ENCODE results near the gene SLC25A5. TPM values are rescaled to one million over a fixed set of nuclear protein-coding genes. Genes with fewer than 3 reads are reported as not detected.

Gene SLC25A5
- total and polyA plus RNA-seq, 2 experiments from 2014 or later: 348 to 451 TPM

- H3K4me3 Mint-ChIP-seq: no peak overlapping the region
- ATAC-seq: peak; percentile 53
- peaks cover 16% of the 10 kb centered on the region for H3K4me1 Mint-ChIP-seq
Observed at GRCh38 chrX:119427024-119427794, 41.0 kb upstream of the SLC25A5 start.

More at GRCh38 chrX:119427024-119427794, 41.0 kb upstream of the SLC25A5 start:
- peak overlapping the region; percentile 41 for H3K27ac Mint-ChIP-seq
- no peaks in the 10 kb centered on the region for H3F3A ChIP-seq (replicated peaks; ENCODE audit: low read depth)
- H3K4me3 ChIP-seq: no peak overlapping the region
- H3K27me3 Mint-ChIP-seq (ENCODE audit: insufficient read depth, low read depth, poor library complexity): no peaks in the 10 kb centered on the region
- no peaks in the 10 kb centered on the region for H3K79me2 ChIP-seq (replicated peaks; ENCODE audit: insufficient read depth)
- H2AFZ ChIP-seq: no peak overlapping the region
- peaks cover 3% of the 10 kb centered on the region; the same call in 1 of the 3 replicates for H3K36me3 Mint-ChIP-seq (ENCODE audit: low read depth)
- no peak overlapping the region for H3K27ac ChIP-seq (ENCODE audit: low read depth)
- H3K9me3 Mint-ChIP-seq: no peaks in the 10 kb centered on the region
- no peak for TF ChIP-seq JUNB (IDR thresholded peaks at IDR 0.05; ENCODE audit: unreplicated experiment)
- no peak for TF ChIP-seq NANOG (IDR thresholded peaks at IDR 0.05; ENCODE audit: borderline replicate concordance)
- TF ChIP-seq ZNF114 (CRISPR knock-in tag; IDR thresholded peaks at IDR 0.05): no peak
- no peak for TF ChIP-seq CTCF (conservative IDR thresholded peaks at IDR 0.05; ENCODE audit: low read depth in 2 of 2)
- TF ChIP-seq, protein P1, sequence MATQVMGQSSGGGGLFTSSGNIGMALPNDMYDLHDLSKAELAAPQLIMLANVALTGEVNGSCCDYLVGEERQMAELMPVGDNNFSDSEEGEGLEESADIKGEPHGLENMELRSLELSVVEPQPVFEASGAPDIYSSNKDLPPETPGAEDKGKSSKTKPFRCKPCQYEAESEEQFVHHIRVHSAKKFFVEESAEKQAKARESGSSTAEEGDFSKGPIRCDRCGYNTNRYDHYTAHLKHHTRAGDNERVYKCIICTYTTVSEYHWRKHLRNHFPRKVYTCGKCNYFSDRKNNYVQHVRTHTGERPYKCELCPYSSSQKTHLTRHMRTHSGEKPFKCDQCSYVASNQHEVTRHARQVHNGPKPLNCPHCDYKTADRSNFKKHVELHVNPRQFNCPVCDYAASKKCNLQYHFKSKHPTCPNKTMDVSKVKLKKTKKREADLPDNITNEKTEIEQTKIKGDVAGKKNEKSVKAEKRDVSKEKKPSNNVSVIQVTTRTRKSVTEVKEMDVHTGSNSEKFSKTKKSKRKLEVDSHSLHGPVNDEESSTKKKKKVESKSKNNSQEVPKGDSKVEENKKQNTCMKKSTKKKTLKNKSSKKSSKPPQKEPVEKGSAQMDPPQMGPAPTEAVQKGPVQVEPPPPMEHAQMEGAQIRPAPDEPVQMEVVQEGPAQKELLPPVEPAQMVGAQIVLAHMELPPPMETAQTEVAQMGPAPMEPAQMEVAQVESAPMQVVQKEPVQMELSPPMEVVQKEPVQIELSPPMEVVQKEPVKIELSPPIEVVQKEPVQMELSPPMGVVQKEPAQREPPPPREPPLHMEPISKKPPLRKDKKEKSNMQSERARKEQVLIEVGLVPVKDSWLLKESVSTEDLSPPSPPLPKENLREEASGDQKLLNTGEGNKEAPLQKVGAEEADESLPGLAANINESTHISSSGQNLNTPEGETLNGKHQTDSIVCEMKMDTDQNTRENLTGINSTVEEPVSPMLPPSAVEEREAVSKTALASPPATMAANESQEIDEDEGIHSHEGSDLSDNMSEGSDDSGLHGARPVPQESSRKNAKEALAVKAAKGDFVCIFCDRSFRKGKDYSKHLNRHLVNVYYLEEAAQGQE (IDR thresholded peaks at IDR 0.05; ENCODE audit: unreplicated experiment): no peak
- no peak for TF ChIP-seq EZH2 (IDR thresholded peaks at IDR 0.05; ENCODE audit: low read depth, unreplicated experiment)
- TF ChIP-seq CREB1 (CRISPR knock-in tag; IDR thresholded peaks at IDR 0.05; ENCODE audit: low read depth): no peak
- TF ChIP-seq STAT1 (IDR thresholded peaks at IDR 0.05; ENCODE audit: unreplicated experiment): no peak
- TF ChIP-seq EZH2phosphoT487 (IDR thresholded peaks at IDR 0.05; ENCODE audit: unreplicated experiment): no peak
- TF ChIP-seq ZNF331 (CRISPR knock-in tag; IDR thresholded peaks at IDR 0.05; ENCODE audit: low read depth): no peak
- TF ChIP-seq, protein P2, sequence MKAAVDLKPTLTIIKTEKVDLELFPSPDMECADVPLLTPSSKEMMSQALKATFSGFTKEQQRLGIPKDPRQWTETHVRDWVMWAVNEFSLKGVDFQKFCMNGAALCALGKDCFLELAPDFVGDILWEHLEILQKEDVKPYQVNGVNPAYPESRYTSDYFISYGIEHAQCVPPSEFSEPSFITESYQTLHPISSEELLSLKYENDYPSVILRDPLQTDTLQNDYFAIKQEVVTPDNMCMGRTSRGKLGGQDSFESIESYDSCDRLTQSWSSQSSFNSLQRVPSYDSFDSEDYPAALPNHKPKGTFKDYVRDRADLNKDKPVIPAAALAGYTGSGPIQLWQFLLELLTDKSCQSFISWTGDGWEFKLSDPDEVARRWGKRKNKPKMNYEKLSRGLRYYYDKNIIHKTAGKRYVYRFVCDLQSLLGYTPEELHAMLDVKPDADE (IDR thresholded peaks at IDR 0.05): no peak
- TF ChIP-seq POLR2AphosphoS5 (IDR thresholded peaks at IDR 0.05; ENCODE audit: low read depth): no peak
- TF ChIP-seq ZNF462 (CRISPR knock-in tag; IDR thresholded peaks at IDR 0.05): no peak
- no peaks in the 10 kb centered on the region for H3K4me1 ChIP-seq (ENCODE audit: insufficient read depth)
- H4K20me1 ChIP-seq (replicated peaks; ENCODE audit: insufficient read depth): no peaks in the 10 kb centered on the region
- H3K27me3 ChIP-seq (ENCODE audit: insufficient read depth): no peaks in the 10 kb centered on the region
- peak; percentile 10 for DNase-seq (ENCODE audit: low spot score)
- H3K4me2 ChIP-seq: no peak overlapping the region
- H3K36me3 ChIP-seq (ENCODE audit: insufficient read depth): no peaks in the 10 kb centered on the region
- no peaks in the 10 kb centered on the region for H3K9me2 ChIP-seq (ENCODE audit: insufficient read depth)
